T-helper 2 cell treated with Interferon-gamma antibody and Interleukin-4, amounts not matched to agents 100 ng/mL and 5 ng/mL, for 36 hours (primary cell): ENCODE measurements around the gene FXYD5. TPM values are rescaled to one million over a fixed set of nuclear protein-coding genes. Genes with fewer than 3 reads are reported as not detected.
"Not testable (repeated sequence)": the region's sequence is repeated elsewhere in the genome, so short reads cannot be mapped to it uniquely, and the experiment has no call there.

Experiments used
- intact Hi-C: fragments of 100-400 bp; cut with micrococcal nuclease; formaldehyde crosslinking; loops from one replicate; pipeline ENCODE4 v1.15.1; 2023
- total RNA-seq: library from RNA; stranded (reverse); gene quantifications from 2 replicates; pipeline ENCODE4 v1.2.3, GENCODE V29; 2022

Gene FXYD5
- total RNA-seq, 1 donor from 2014 or later, result 374 TPM

GRCh38 chr19:35119578-35120155 is 34.9 kb upstream of the FXYD5 start:
- intact Hi-C loops, result no loop called here

- intact Hi-C loops, result no loop called here
Measured at GRCh38 chr19:35120492-35120891, 34.0 kb upstream of the FXYD5 start.

GRCh38 chr19:35120898-35121297 is 33.6 kb upstream of the FXYD5 start:
- intact Hi-C loops, result no loop called here

GRCh38 chr19:35122687-35123551 is 31.6 kb upstream of the FXYD5 start:
- intact Hi-C loops, result no loop called here

GRCh38 chr19:35123573-35123972 is 31.0 kb upstream of the FXYD5 start:
- intact Hi-C loops, result no loop called here

GRCh38 chr19:35124098-35125060 is 30.2 kb upstream of the FXYD5 start:
- intact Hi-C loops, result no loop called here

GRCh38 chr19:35125270-35125717 is 29.2 kb upstream of the FXYD5 start:
- intact Hi-C loops, result no loop called here

- intact Hi-C loops, result no loop called here
Measured at GRCh38 chr19:35125749-35126623, 28.5 kb upstream of the FXYD5 start.

GRCh38 chr19:35126624-35126959 is 27.9 kb upstream of the FXYD5 start:
- intact Hi-C loops, result no loop called here

- intact Hi-C loops, result no loop called here
Measured at GRCh38 chr19:35127871-35128270, 26.7 kb upstream of the FXYD5 start.

- intact Hi-C loops, result no loop called here
Measured at GRCh38 chr19:35128398-35129057, 26.0 kb upstream of the FXYD5 start.

- intact Hi-C loops, result not testable (repeated sequence)
Measured at GRCh38 chr19:35129724-35130274, 24.7 kb upstream of the FXYD5 start.

GRCh38 chr19:35130761-35131720 is 23.5 kb upstream of the FXYD5 start:
- intact Hi-C loops, result no loop called here

GRCh38 chr19:35132254-35132653 is 22.3 kb upstream of the FXYD5 start:
- intact Hi-C loops, result no loop called here

- intact Hi-C loops, result loop anchor here (2.0 kb wide), 1 partner anchor 19 kb away; the partner anchor contains the start of gene FXYD3
Measured at GRCh38 chr19:35133826-35134225, 20.7 kb upstream of the FXYD5 start.

GRCh38 chr19:35134601-35135242 is 19.8 kb upstream of the FXYD5 start, which contains the start of gene LGI4:
LGI4 (minus strand) TSS chr19:35135059; CDS start chr19:35134680, 379 bp downstream.
- intact Hi-C loops, result loop anchor here (1.0 to 2.0 kb wide), 2 partner anchors 20 to 67 kb away; partner anchors contain the start of gene FXYD3

- intact Hi-C loops, result loop anchor here (1.0 to 2.0 kb wide), 2 partner anchors 21 to 68 kb away; partner anchors contain the start of gene FXYD3
Measured at GRCh38 chr19:35135389-35135909, 19.1 kb upstream of the FXYD5 start.

GRCh38 chr19:35136231-35136630 is 18.3 kb upstream of the FXYD5 start:
- intact Hi-C loops, result no loop called here
